H1 (cell line): ENCODE data around the gene CCDC148.

Source experiments
- CHD1 ChIP-seq: IDR thresholded peaks from 2 replicates; pipeline ENCODE4 v1.6.1; 2012; ENCODE audit warnings: low read depth, low read length, improper control_type of control experiment
- EP300 ChIP-seq, 2 experiments: IDR thresholded peaks; 1 replicate in 1 of 2; 2 replicates in 1 of 2; pipeline ENCODE4 v1.6.1; 2011 to 2012; ENCODE audit warnings: low read depth in 2 of 2, low read length in 2 of 2, mild to moderate bottlenecking in 2 of 2, borderline replicate concordance in 1 of 2, inconsistent platforms in 1 of 2, moderate library complexity in 1 of 2
- EZH2 ChIP-seq: fragments of 200-600 bp; sonication (generic); IDR thresholded peaks from 2 replicates; pipeline ENCODE4 v1.7.1; 2012; ENCODE audit warnings: low read depth, mild to moderate bottlenecking, moderate library complexity, low read length, inconsistent platforms; ENCODE audit not compliant: severe bottlenecking
- POLR2AphosphoS5 ChIP-seq: IDR thresholded peaks from 2 replicates; pipeline ENCODE4 v1.6.1; 2011; ENCODE audit warnings: low read depth, low read length
- RAD21 ChIP-seq, 2 experiments: IDR thresholded peaks in 1 of 2; conservative IDR thresholded peaks in 1 of 2; 2 replicates each; pipeline ENCODE4 v1.6.1; 2011; ENCODE audit warnings: low read depth in 2 of 2, low read length in 2 of 2, improper control_type of control experiment in 1 of 2, inconsistent platforms in 1 of 2, mild to moderate bottlenecking in 1 of 2, moderate library complexity in 1 of 2
- TEAD4 ChIP-seq: IDR thresholded peaks from 2 replicates; pipeline ENCODE4 v1.6.1; 2012; ENCODE audit warnings: low read depth, low read length, inconsistent platforms, mixed read lengths
- TF ChIP-seq, protein P1 (sequence below), 3 experiments: IDR thresholded peaks; 1 replicate in 2 of 3; 2 replicates in 1 of 3; pipeline versions ENCODE4 v1.5.1 to v1.6.1; 2011; ENCODE audit warnings: low read length in 3 of 3, mild to moderate bottlenecking in 3 of 3, inconsistent platforms in 2 of 3, low read depth in 1 of 3, moderate library complexity in 1 of 3; ENCODE audit not compliant: insufficient read depth in 1 of 3; ENCODE audit errors: control extremely low read depth in 1 of 3

DNA sequence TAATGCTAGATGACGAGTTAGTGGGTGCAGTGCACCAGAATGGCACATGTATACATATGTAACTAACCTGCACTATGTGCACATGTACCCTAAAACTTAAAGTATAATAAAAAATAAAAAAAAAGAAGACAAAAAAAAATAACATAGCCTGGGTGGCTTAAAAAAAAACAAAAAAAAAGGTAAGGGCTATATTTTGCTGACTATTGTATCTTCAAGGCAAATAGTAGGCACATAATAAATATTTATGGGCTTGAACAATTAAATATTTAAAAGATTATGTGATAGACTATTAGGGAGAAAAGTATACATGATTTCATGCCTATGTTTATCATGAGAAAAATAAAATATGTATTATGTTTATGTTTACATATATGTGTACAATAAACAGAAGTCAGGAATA lies 99.4 kb downstream of the CCDC148 start:
- TF ChIP-seq EZH2 (no peak), POLR2AphosphoS5 (no peak), CHD1 (no peak), RAD21 (IDR thresholded peaks at IDR 0.05 in 1 of 2, conservative IDR thresholded peaks at IDR 0.05 in 1 of 2; ENCODE audit: low read depth in 2 of 2, low read length in 2 of 2) (no peak), TEAD4 (no peak), EP300 (IDR thresholded peaks at IDR 0.05; ENCODE audit: borderline replicate concordance in 1 of 2, low read depth in 2 of 2, low read length in 2 of 2) (no peak)
- TF ChIP-seq, protein P1, sequence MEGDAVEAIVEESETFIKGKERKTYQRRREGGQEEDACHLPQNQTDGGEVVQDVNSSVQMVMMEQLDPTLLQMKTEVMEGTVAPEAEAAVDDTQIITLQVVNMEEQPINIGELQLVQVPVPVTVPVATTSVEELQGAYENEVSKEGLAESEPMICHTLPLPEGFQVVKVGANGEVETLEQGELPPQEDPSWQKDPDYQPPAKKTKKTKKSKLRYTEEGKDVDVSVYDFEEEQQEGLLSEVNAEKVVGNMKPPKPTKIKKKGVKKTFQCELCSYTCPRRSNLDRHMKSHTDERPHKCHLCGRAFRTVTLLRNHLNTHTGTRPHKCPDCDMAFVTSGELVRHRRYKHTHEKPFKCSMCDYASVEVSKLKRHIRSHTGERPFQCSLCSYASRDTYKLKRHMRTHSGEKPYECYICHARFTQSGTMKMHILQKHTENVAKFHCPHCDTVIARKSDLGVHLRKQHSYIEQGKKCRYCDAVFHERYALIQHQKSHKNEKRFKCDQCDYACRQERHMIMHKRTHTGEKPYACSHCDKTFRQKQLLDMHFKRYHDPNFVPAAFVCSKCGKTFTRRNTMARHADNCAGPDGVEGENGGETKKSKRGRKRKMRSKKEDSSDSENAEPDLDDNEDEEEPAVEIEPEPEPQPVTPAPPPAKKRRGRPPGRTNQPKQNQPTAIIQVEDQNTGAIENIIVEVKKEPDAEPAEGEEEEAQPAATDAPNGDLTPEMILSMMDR (IDR thresholded peaks at IDR 0.05; ENCODE audit: control extremely low read depth in 1 of 3, insufficient read depth in 1 of 3, low read depth in 1 of 3, low read length in 3 of 3): no peak
